DMS 273 treated with DMSO at 0.1 percent for 48 hours (cell line): Measurements from ENCODE around the gene AKAP6.

ENCODE experiments used
- DNase-seq: peaks from one replicate; lab custom pipeline; 2025; lab: John Stamatoyannopoulos, UW

AKAP6 gene

GRCh38 chr14:32412532-32412931 lies 83.4 kb downstream of the AKAP6 start:
- no peak for DNase-seq

- DNase-seq: no peak
These were observed 85.0 kb downstream of the AKAP6 start for GRCh38 chr14:32413967-32414640.

- DNase-seq: no peak
These were observed 85.7 kb downstream of the AKAP6 start for GRCh38 chr14:32414808-32415255.

- DNase-seq: no peak
These were observed 89.0 kb downstream of the AKAP6 start for GRCh38 chr14:32417956-32418552.

GRCh38 chr14:32419429-32419828 lies 90.3 kb downstream of the AKAP6 start:
- no peak for DNase-seq

- DNase-seq: no peak
These were observed 92.7 kb downstream of the AKAP6 start for GRCh38 chr14:32421781-32422180.

- DNase-seq: no peak
These were observed 93.3 kb downstream of the AKAP6 start for GRCh38 chr14:32422440-32422839.

GRCh38 chr14:32426028-32426427 lies 96.9 kb downstream of the AKAP6 start:
- DNase-seq: no peak

GRCh38 chr14:32426586-32427388 lies 97.7 kb downstream of the AKAP6 start:
- DNase-seq: no peak

GRCh38 chr14:32427726-32428528 lies 98.8 kb downstream of the AKAP6 start:
- DNase-seq: no peak

- no peak for DNase-seq
These were observed 99.8 kb downstream of the AKAP6 start for GRCh38 chr14:32428875-32429274.

GRCh38 chr14:32430326-32430725 lies 101.2 kb downstream of the AKAP6 start:
- DNase-seq: no peak

GRCh38 chr14:32432813-32433538 lies 103.9 kb downstream of the AKAP6 start:
- DNase-seq: no peak

GRCh38 chr14:32434180-32434579 lies 105.1 kb downstream of the AKAP6 start:
- no peak for DNase-seq

- DNase-seq: no peak
These were observed 105.8 kb downstream of the AKAP6 start for GRCh38 chr14:32434880-32435279.

GRCh38 chr14:32435411-32435810 lies 106.3 kb downstream of the AKAP6 start:
- DNase-seq: no peak

- no peak for DNase-seq
These were observed 107.9 kb downstream of the AKAP6 start for GRCh38 chr14:32436993-32437392.

- no peak for DNase-seq
These were observed 109.4 kb downstream of the AKAP6 start for GRCh38 chr14:32438517-32438916.

GRCh38 chr14:32443890-32444661 lies 115.0 kb downstream of the AKAP6 start:
- no peak for DNase-seq

GRCh38 chr14:32447371-32447770 lies 118.3 kb downstream of the AKAP6 start:
- DNase-seq: no peak

- DNase-seq: no peak
These were observed 120.5 kb downstream of the AKAP6 start for GRCh38 chr14:32449648-32450047.
